Neural progenitor cell (in vitro differentiated cells): ENCODE results near the gene TCTA. TPM values are rescaled to one million over a fixed set of nuclear protein-coding genes. Genes with fewer than 3 reads are reported as not detected.
A peak's percentile ranks its signal among the peaks of the same experiment; 100 is the strongest.

Source experiments
- DNase-seq: peaks from one replicate; pipeline ENCODE4 v3.0.0-alpha.2; 2016; ENCODE audit warnings: low spot score
- H2AFZ ChIP-seq: fragments of 200-600 bp; sonication (generic); replicated peaks from 2 replicates; pipeline ENCODE4 v1.6.1; 2016; ENCODE audit warnings: antibody characterized with exemption
- H3F3A ChIP-seq: fragments of 200-600 bp; sonication (generic); 2 replicates; pipeline ENCODE4 v1.6.1; 2016; ENCODE audit warnings: antibody characterized with exemption, low read depth
- H3K27ac ChIP-seq: fragments of 200-600 bp; sonication (generic); 2 replicates; pipeline ENCODE4 v1.5.1; 2016; ENCODE audit warnings: mild to moderate bottlenecking
- H3K27me3 ChIP-seq: fragments of 200-600 bp; sonication (generic); 2 replicates; pipeline ENCODE4 v1.6.1; 2016; ENCODE audit warnings: mild to moderate bottlenecking, moderate library complexity
- H3K36me3 ChIP-seq: fragments of 200-600 bp; sonication (generic); 2 replicates; pipeline ENCODE4 v1.5.1; 2016
- H3K4me1 ChIP-seq: fragments of 200-600 bp; sonication (generic); 2 replicates; pipeline ENCODE4 v1.6.1; 2016; ENCODE audit warnings: mixed run types
- H3K4me2 ChIP-seq: fragments of 200-600 bp; sonication (generic); 2 replicates; pipeline ENCODE4 v1.6.1; 2016
- H3K4me3 ChIP-seq: fragments of 200-600 bp; sonication (generic); 2 replicates; pipeline ENCODE4 v1.5.1; 2016
- H3K79me2 ChIP-seq: fragments of 200-600 bp; sonication (generic); 2 replicates; pipeline ENCODE4 v1.6.1; 2016; ENCODE audit warnings: low read depth
- H3K9ac ChIP-seq: fragments of 200-600 bp; sonication (generic); 2 replicates; pipeline ENCODE4 v1.6.1; 2016
- H3K9me3 ChIP-seq: fragments of 200-600 bp; sonication (generic); 2 replicates; pipeline ENCODE4 v1.5.1; 2016; ENCODE audit warnings: low read depth
- H4K20me1 ChIP-seq: fragments of 200-600 bp; sonication (generic); 2 replicates; pipeline ENCODE4 v1.6.1; 2016; ENCODE audit warnings: low read depth
- H3K27ac Mint-ChIP-seq: 3 replicates; pipeline ENCODE4 v1.8.0; 2021; ENCODE audit warnings: mixed read lengths
- H3K27me3 Mint-ChIP-seq: 2 replicates; pipeline ENCODE4 v1.8.0; 2022; ENCODE audit warnings: low read depth, mild to moderate bottlenecking, inconsistent platforms, moderate library complexity, mixed read lengths; ENCODE audit not compliant: insufficient read depth
- H3K36me3 Mint-ChIP-seq: 3 replicates; pipeline ENCODE4 v1.8.0; 2021; ENCODE audit warnings: mixed read lengths
- H3K4me1 Mint-ChIP-seq: 3 replicates; pipeline ENCODE4 v1.8.0; 2021; ENCODE audit warnings: mixed read lengths
- H3K4me3 Mint-ChIP-seq: 3 replicates; pipeline ENCODE4 v1.8.0; 2021; ENCODE audit warnings: mild to moderate bottlenecking, moderate library complexity, mixed read lengths
- H3K9me3 Mint-ChIP-seq: 3 replicates; pipeline ENCODE4 v1.8.0; 2020; ENCODE audit warnings: mixed read lengths
- CTCF ChIP-seq: fragments of 200-600 bp; sonication (generic); IDR thresholded peaks from 2 replicates; pipeline ENCODE4 v1.5.1; 2017; ENCODE audit warnings: antibody characterized with exemption, mild to moderate bottlenecking
- EZH2 ChIP-seq: fragments of 200-600 bp; sonication (generic); IDR thresholded peaks from 2 replicates; pipeline ENCODE4 v1.6.1; 2017; ENCODE audit warnings: antibody characterized with exemption, mild to moderate bottlenecking, moderate library complexity
- EZH2phosphoT487 ChIP-seq: fragments of 200-600 bp; sonication (generic); IDR thresholded peaks from 2 replicates; pipeline ENCODE4 v1.6.1; 2017; ENCODE audit warnings: antibody characterized with exemption
- total RNA-seq: library from RNA; depleted of rRNA; stranded (reverse); fragments of >200 nt; gene quantifications from 2 replicates; pipeline ENCODE4 v1.2.3, GENCODE V29; 2015; ENCODE audit warnings: low replicate concordance

The TCTA gene
- total RNA-seq, 1 donor from 2014 or later: 1.4 TPM

DNA sequence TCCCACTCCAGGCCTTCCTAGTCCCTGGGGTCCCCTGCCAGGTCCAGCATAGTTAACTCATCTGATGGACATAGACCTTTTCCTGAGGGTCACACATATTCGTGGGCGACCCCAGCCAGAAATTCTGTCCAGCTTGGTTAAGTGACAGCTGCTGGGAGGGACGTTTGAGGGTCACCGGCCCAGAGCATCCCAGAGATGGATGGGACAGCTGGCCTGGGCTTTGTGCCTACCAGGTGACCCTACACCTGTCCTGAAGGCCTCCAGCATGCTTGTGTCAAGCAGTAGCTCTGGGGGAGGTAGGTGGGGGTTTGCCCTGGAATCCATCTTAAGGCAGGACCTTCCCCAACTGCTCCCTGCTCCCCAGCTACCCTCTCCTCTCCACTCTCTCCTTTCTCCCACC lies 48.7 kb downstream of the TCTA start:
- peaks cover 41% of the 10 kb centered on the region for H3K4me1 Mint-ChIP-seq
- H3K79me2 ChIP-seq: no peaks in the 10 kb centered on the region
- peak overlapping the region; percentile 58 for H3K4me3 Mint-ChIP-seq
- no peaks in the 10 kb centered on the region for H3K36me3 ChIP-seq
- H3K27ac Mint-ChIP-seq: peak overlapping the region; percentile 98
- H3K9me3 ChIP-seq: no peaks in the 10 kb centered on the region
- no peak for DNase-seq
- H3K27me3 ChIP-seq: no peaks in the 10 kb centered on the region
- H3K4me1 ChIP-seq: peaks cover 54% of the 10 kb centered on the region
- H3K9ac ChIP-seq: no peak overlapping the region
- peak overlapping the region; percentile 91 for H3K27ac ChIP-seq
- peak overlapping the region; percentile 59 for H3K4me2 ChIP-seq
- H3F3A ChIP-seq: peaks cover 47% of the 10 kb centered on the region
- H3K36me3 Mint-ChIP-seq: no peaks in the 10 kb centered on the region
- no peaks in the 10 kb centered on the region for H3K9me3 Mint-ChIP-seq
- TF ChIP-seq EZH2phosphoT487 (no peak), CTCF (no peak), EZH2 (no peak)
- peak overlapping the region; percentile 15 for H3K4me3 ChIP-seq
- H3K27me3 Mint-ChIP-seq: peaks cover 12% of the 10 kb centered on the region
- H4K20me1 ChIP-seq: no peaks in the 10 kb centered on the region
- peak overlapping the region; percentile 19 for H2AFZ ChIP-seq

GRCh38 chr3:49461443-49462171 lies 49.4 kb downstream of the TCTA start:
- Histone ChIP-seq H3K9me3 (no peaks in the 10 kb centered on the region), H3F3A (peaks cover 49% of the 10 kb centered on the region), H4K20me1 (no peaks in the 10 kb centered on the region), H3K27me3 (no peaks in the 10 kb centered on the region), H3K36me3 (no peaks in the 10 kb centered on the region), H3K9ac (no peak overlapping the region), H3K27ac (peak overlapping the region; percentile 91), H2AFZ (peak overlapping the region; percentile 19), H3K4me1 (peaks cover 56% of the 10 kb centered on the region), H3K79me2 (no peaks in the 10 kb centered on the region), H3K4me3 (peak overlapping the region; percentile 15), H3K4me2 (peak overlapping the region; percentile 59)
- no peaks in the 10 kb centered on the region for H3K9me3 Mint-ChIP-seq
- peaks cover 41% of the 10 kb centered on the region for H3K4me1 Mint-ChIP-seq
- peak overlapping the region; percentile 98 for H3K27ac Mint-ChIP-seq
- H3K36me3 Mint-ChIP-seq: no peaks in the 10 kb centered on the region
- peaks cover 12% of the 10 kb centered on the region for H3K27me3 Mint-ChIP-seq
- peak; percentile 65 for DNase-seq
- peak overlapping the region; percentile 41 for H3K4me3 Mint-ChIP-seq
- TF ChIP-seq CTCF (peak; percentile 8), EZH2 (no peak)

- peak overlapping the region; percentile 59 for H3K4me2 ChIP-seq
These were observed 50.0 kb downstream of the TCTA start for GRCh38 chr3:49462222-49462621.

More at GRCh38 chr3:49462222-49462621, 50.0 kb downstream of the TCTA start:
- Histone ChIP-seq H3K36me3 (no peaks in the 10 kb centered on the region), H2AFZ (no peak overlapping the region), H3K9me3 (no peaks in the 10 kb centered on the region), H3K4me3 (no peak overlapping the region), H3K4me1 (peaks cover 56% of the 10 kb centered on the region), H3K79me2 (no peaks in the 10 kb centered on the region), H3F3A (peaks cover 49% of the 10 kb centered on the region), H3K27me3 (no peaks in the 10 kb centered on the region), H4K20me1 (no peaks in the 10 kb centered on the region), H3K27ac (peak overlapping the region; percentile 91), H3K9ac (no peak overlapping the region)
- H3K4me3 Mint-ChIP-seq: peak overlapping the region; percentile 41
- no peak for DNase-seq
- H3K4me1 Mint-ChIP-seq: peaks cover 41% of the 10 kb centered on the region
- no peaks in the 10 kb centered on the region for H3K36me3 Mint-ChIP-seq
- H3K27ac Mint-ChIP-seq: peak overlapping the region; percentile 98
- H3K27me3 Mint-ChIP-seq: peaks cover 12% of the 10 kb centered on the region
- TF ChIP-seq CTCF: no peak
- TF ChIP-seq EZH2phosphoT487: no peak
- TF ChIP-seq EZH2: no peak
- H3K9me3 Mint-ChIP-seq: no peaks in the 10 kb centered on the region
